Activated B cell treated with CpG ODN at 0.5 μM for 24 hours (primary cell): ENCODE data around the gene PKP1. TPM values are rescaled to one million over a fixed set of nuclear protein-coding genes. Genes with fewer than 3 reads are reported as not detected.

Experiments
- ATAC-seq: fragments of 200-7000 bp; cut with Tn5 transposase; one replicate; pipeline ENCODE4 v1.10.0; 2021; ENCODE audit warnings: low read depth, mild to moderate bottlenecking, moderate library complexity
- CTCF ChIA-PET: fragments of 350-600 bp; sonication (Branson Sonifier 250); formaldehyde crosslinking; loops from one replicate; lab custom pipeline; 2021; ENCODE audit warnings: antibody characterized with exemption; lab: Charles Lee
- POLR2A ChIA-PET: fragments of 350-600 bp; sonication (Branson Sonifier 250); formaldehyde crosslinking; loops from one replicate; lab custom pipeline; 2021; ENCODE audit warnings: antibody characterized with exemption; lab: Charles Lee
- DNase-seq: peaks from one replicate; pipeline ENCODE4 v3.0.0; 2022
- H3K27ac Mint-ChIP-seq: one replicate; pipeline ENCODE4 v1.8.0; 2020; ENCODE audit warnings: mixed read lengths
- H3K27me3 Mint-ChIP-seq: one replicate; pipeline ENCODE4 v1.8.0; 2021; ENCODE audit warnings: mixed read lengths
- H3K36me3 Mint-ChIP-seq: one replicate; pipeline ENCODE4 v1.8.0; 2021; ENCODE audit warnings: low read depth, mixed read lengths
- H3K4me1 Mint-ChIP-seq: one replicate; pipeline ENCODE4 v1.8.0; 2021; ENCODE audit warnings: mixed read lengths
- H3K4me3 Mint-ChIP-seq: one replicate; pipeline ENCODE4 v1.8.0; 2020; ENCODE audit warnings: mild to moderate bottlenecking, mixed read lengths
- H3K9me3 Mint-ChIP-seq: one replicate; pipeline ENCODE4 v1.8.0; 2020; ENCODE audit warnings: mixed read lengths
- CTCF ChIP-seq: fragments of 200-600 bp; IDR thresholded peaks from one replicate; pipeline ENCODE4 v1.8.0; 2022; ENCODE audit warnings: antibody characterized with exemption, mild to moderate bottlenecking
- intact Hi-C: fragments of 100-400 bp; cut with micrococcal nuclease; formaldehyde crosslinking; loops from one replicate; pipeline ENCODE4 v1.15.1; 2024
- total RNA-seq: library from RNA; stranded (reverse); gene quantifications from 2 replicates; pipeline ENCODE4 v1.2.3, GENCODE V29; 2022

PKP1 gene
- total RNA-seq, 1 donor from 2014 or later, result not detected

- CTCF ChIA-PET, result no interaction called here
- Mint-ChIP-seq H3K9me3 (no peaks in the 10 kb centered on the region), H3K36me3 (no peaks in the 10 kb centered on the region), H3K27me3 (peaks cover 23% of the 10 kb centered on the region), H3K27ac (no peak overlapping the region), H3K4me1 (no peaks in the 10 kb centered on the region), H3K4me3 (no peak overlapping the region)
- TF ChIP-seq CTCF, result no peak
- intact Hi-C loops, result no loop called here
- POLR2A ChIA-PET, result no interaction called here
- ATAC-seq (no peak), DNase-seq (no peak)
Measured at GRCh38 chr1:201258763-201259230, 24.5 kb upstream of the PKP1 start.

- intact Hi-C loops, result no loop called here
- Mint-ChIP-seq H3K27me3 (peaks cover 30% of the 10 kb centered on the region), H3K4me3 (no peak overlapping the region), H3K4me1 (no peaks in the 10 kb centered on the region), H3K27ac (no peak overlapping the region), H3K36me3 (no peaks in the 10 kb centered on the region), H3K9me3 (no peaks in the 10 kb centered on the region)
- ChIA-PET POLR2A (no interaction called here), CTCF (no interaction called here)
- no peak for TF ChIP-seq CTCF
- ATAC-seq (no peak), DNase-seq (no peak)
Measured at GRCh38 chr1:201259476-201260235, 23.6 kb upstream of the PKP1 start.

- CTCF ChIA-PET, result no interaction called here
Measured at GRCh38 chr1:201260236-201260590, 23.1 kb upstream of the PKP1 start.

GRCh38 chr1:201260648-201261311 lies 22.5 kb upstream of the PKP1 start:
- Mint-ChIP-seq H3K4me3 (no peak overlapping the region), H3K27ac (no peak overlapping the region), H3K9me3 (no peaks in the 10 kb centered on the region), H3K4me1 (no peaks in the 10 kb centered on the region), H3K27me3 (peaks cover 36% of the 10 kb centered on the region), H3K36me3 (no peaks in the 10 kb centered on the region)
- intact Hi-C loops, result no loop called here
- CTCF ChIA-PET, result no interaction called here
- DNase-seq (no peak), ATAC-seq (no peak)
- POLR2A ChIA-PET, result no interaction called here
- no peak for TF ChIP-seq CTCF

More at GRCh38 chr1:201260236-201260590, 23.1 kb upstream of the PKP1 start:
- DNase-seq, result no peak
- Mint-ChIP-seq H3K4me1 (no peaks in the 10 kb centered on the region), H3K4me3 (no peak overlapping the region), H3K36me3 (no peaks in the 10 kb centered on the region), H3K27me3 (peaks cover 31% of the 10 kb centered on the region), H3K27ac (no peak overlapping the region), H3K9me3 (no peaks in the 10 kb centered on the region)
- POLR2A ChIA-PET, result no interaction called here
- TF ChIP-seq CTCF, result no peak
- ATAC-seq, result no peak
- intact Hi-C loops, result no loop called here

- TF ChIP-seq CTCF, result no peak
- POLR2A ChIA-PET, result no interaction called here
- no peak overlapping the region for H3K4me3 Mint-ChIP-seq
- DNase-seq (no peak), ATAC-seq (no peak)
- H3K27ac Mint-ChIP-seq, result no peak overlapping the region
- H3K4me1 Mint-ChIP-seq, result no peaks in the 10 kb centered on the region
- H3K36me3 Mint-ChIP-seq, result no peaks in the 10 kb centered on the region
- H3K9me3 Mint-ChIP-seq, result no peaks in the 10 kb centered on the region
- CTCF ChIA-PET, result no interaction called here
- peaks cover 37% of the 10 kb centered on the region for H3K27me3 Mint-ChIP-seq
- intact Hi-C loops, result no loop called here
Measured at GRCh38 chr1:201261771-201262547, 21.3 kb upstream of the PKP1 start.
